Activated T-helper 1 cell treated with anti-CD3 and anti-CD28 coated beads, Interleukin-12 subunit alpha, Interleukin-12 subunit beta, Interleukin-2, Interleukin-4 antibody, amounts not matched to agents 30 ng/mL and 10 ng/mL and 1 ng/mL, durations not matched to agents 14 hours and 24 hours and 36 hours (primary cell): ENCODE measurements around the gene WNT2B. TPM values are rescaled to one million over a fixed set of nuclear protein-coding genes. Genes with fewer than 3 reads are reported as not detected.

Source experiments
- DNase-seq: peaks from one replicate; pipeline ENCODE4 v3.0.0; 2021; ENCODE audit warnings: low spot score
- H3K27ac Mint-ChIP-seq: one replicate; pipeline ENCODE4 v1.8.0; 2021; ENCODE audit warnings: mild to moderate bottlenecking, mixed read lengths
- H3K27me3 Mint-ChIP-seq: one replicate; pipeline ENCODE4 v1.8.0; 2022; ENCODE audit warnings: mild to moderate bottlenecking, moderate library complexity, mixed read lengths; ENCODE audit not compliant: insufficient read depth
- H3K36me3 Mint-ChIP-seq: one replicate; pipeline ENCODE4 v1.8.0; 2021; ENCODE audit warnings: low read depth, mixed read lengths
- H3K4me1 Mint-ChIP-seq: one replicate; pipeline ENCODE4 v1.8.0; 2021; ENCODE audit warnings: low read depth, mixed read lengths
- H3K4me3 Mint-ChIP-seq: one replicate; pipeline ENCODE4 v1.8.0; 2021; ENCODE audit warnings: mild to moderate bottlenecking, moderate library complexity, mixed read lengths
- H3K9me3 Mint-ChIP-seq: one replicate; pipeline ENCODE4 v1.8.0; 2021; ENCODE audit warnings: mixed read lengths
- intact Hi-C: fragments of 100-400 bp; cut with micrococcal nuclease; formaldehyde crosslinking; loops from one replicate; pipeline ENCODE4 v1.15.1; 2024
- total RNA-seq: library from RNA; stranded (reverse); gene quantifications from 2 replicates; pipeline ENCODE4 v1.2.3, GENCODE V29; 2022

The WNT2B gene
- total RNA-seq, 1 donor from 2014 or later: 0.05 TPM

DNA sequence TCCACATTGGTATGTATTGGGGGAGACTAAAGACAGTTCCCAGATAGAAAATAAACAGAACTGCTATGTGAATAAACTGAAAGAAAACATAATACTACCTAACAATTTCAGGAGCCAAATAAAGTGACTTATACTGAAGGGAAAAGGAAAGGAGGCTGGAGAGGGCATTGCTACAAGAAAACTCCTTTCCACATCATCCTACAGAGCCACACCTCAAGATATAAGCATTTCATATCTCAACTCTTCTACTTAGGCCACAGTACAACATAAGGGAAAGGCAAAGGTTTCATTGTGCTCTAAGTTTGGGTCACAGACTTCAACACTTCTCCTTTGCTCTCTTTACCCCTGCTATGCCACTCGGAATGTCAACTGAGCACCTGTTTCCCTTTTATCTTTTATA lies 55.3 kb downstream of the WNT2B start:
- DNase-seq: no peak
- no peak overlapping the region for H3K4me3 Mint-ChIP-seq

DNA sequence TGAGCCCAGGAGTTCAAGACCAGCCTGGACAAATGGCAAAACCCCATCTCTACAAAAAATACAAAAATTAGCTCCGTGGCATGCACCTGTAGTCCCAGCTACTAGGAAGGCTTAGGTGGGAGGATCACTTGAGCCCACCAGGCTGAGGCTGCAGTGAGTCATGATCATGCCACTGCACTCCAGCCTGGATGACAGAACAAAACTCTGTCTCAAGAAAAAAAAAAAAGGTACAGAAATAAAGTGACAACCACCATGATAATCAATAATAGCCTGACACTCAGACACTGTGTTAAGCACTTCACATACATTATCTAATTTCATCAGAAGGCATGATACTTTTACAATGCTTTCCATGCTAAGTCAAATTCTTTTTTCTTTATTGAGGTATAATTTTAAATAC lies 57.0 kb downstream of the WNT2B start:
- no peak overlapping the region for H3K4me3 Mint-ChIP-seq
- no peak for DNase-seq
- H3K27me3 Mint-ChIP-seq: no peaks in the 10 kb centered on the region
- no peak overlapping the region for H3K27ac Mint-ChIP-seq
- H3K9me3 Mint-ChIP-seq: no peaks in the 10 kb centered on the region
- peaks cover 3% of the 10 kb centered on the region for H3K36me3 Mint-ChIP-seq
- intact Hi-C loops: no loop called here
- no peaks in the 10 kb centered on the region for H3K4me1 Mint-ChIP-seq

More for the DNA sequence above, 55.3 kb downstream of the WNT2B start:
- Mint-ChIP-seq H3K4me1 (no peaks in the 10 kb centered on the region), H3K27ac (no peak overlapping the region), H3K9me3 (no peaks in the 10 kb centered on the region), H3K36me3 (peaks cover 3% of the 10 kb centered on the region), H3K27me3 (no peaks in the 10 kb centered on the region)
- intact Hi-C loops: no loop called here

DNA sequence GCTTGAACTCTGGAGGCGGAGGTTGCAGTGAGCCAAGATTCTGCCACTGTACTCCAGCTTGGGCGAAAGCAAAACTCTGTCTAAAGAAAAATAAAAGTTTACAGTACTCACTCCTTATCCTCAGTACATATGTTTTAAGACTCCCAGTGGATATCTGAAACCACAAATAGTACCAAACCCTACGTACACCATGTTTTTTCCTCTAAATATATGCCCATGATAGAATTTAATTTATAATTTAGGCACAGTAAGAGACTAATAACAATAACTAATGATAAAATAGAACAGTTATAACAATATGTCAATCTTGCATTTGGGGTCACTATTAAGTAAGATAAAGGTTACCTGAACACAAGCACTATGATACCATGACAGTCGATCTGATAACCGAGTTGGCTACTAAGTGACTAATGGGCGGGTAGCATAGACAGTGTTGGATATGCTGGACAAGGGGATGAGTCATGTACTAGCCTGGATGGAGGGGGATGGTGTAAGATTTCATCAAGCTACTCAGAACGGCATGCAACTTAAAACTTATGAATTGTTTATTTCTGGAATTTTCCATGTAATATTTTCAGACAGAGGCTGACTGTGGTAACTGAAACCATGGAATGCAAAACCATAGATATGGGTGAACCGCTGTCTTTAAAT lies 66.5 kb downstream of the WNT2B start:
- no peak overlapping the region for H3K27ac Mint-ChIP-seq
- H3K36me3 Mint-ChIP-seq: peaks cover 4% of the 10 kb centered on the region
- no peaks in the 10 kb centered on the region for H3K4me1 Mint-ChIP-seq
- no peaks in the 10 kb centered on the region for H3K27me3 Mint-ChIP-seq
- no peak for DNase-seq
- no peaks in the 10 kb centered on the region for H3K9me3 Mint-ChIP-seq
- H3K4me3 Mint-ChIP-seq: no peak overlapping the region
- intact Hi-C loops: no loop called here

DNA sequence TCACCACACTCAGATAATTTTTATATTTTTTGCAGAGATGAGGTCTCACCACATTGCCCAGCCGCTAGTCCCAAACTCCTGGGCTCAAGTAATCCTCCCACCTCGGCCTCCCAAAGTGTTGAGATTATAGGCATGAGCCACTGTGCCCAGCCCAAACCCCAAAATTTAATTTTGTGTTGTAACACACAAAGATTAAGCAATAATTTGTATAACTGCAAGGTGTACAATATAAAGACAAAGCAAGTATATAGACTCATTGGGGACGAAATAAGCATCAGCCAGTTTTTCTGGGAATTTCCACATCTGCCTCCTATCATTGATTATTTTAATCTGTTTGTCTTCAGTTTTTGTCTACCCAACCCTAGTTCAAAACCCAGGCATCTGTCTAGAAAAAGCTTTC lies 67.5 kb downstream of the WNT2B start:
- no peaks in the 10 kb centered on the region for H3K9me3 Mint-ChIP-seq
- H3K4me1 Mint-ChIP-seq: no peaks in the 10 kb centered on the region
- H3K27me3 Mint-ChIP-seq: no peaks in the 10 kb centered on the region
- H3K4me3 Mint-ChIP-seq: no peak overlapping the region
- intact Hi-C loops: no loop called here
- DNase-seq: no peak
- peaks cover 4% of the 10 kb centered on the region for H3K36me3 Mint-ChIP-seq
- H3K27ac Mint-ChIP-seq: no peak overlapping the region

Other genes starting within 250 kb of the WNT2B start
- gene CTTNBP2NL, start 112.8 kb upstream of the WNT2B start, total RNA-seq: 3.9 and 4.7 TPM in 2 replicates
- 12.2 and 13.5 TPM in 2 replicates for gene ST7L, start 110.2 kb downstream of the WNT2B start, total RNA-seq
- gene CAPZA1, start 110.9 kb downstream of the WNT2B start, total RNA-seq: 239 and 242 TPM in 2 replicates
- gene MOV10, start 165.7 kb downstream of the WNT2B start, total RNA-seq: 64.6 and 66.2 TPM in 2 replicates
- 50.4 and 63.4 TPM in 2 replicates for gene RHOC, start 198.2 kb downstream of the WNT2B start, total RNA-seq
- gene PPM1J, start 206.4 kb downstream of the WNT2B start, total RNA-seq: 0.60 and 1.1 TPM in 2 replicates